Measurements from ENCODE around the gene PMAIP1. TPM values are rescaled to one million over a fixed set of nuclear protein-coding genes. Genes with fewer than 3 reads are reported as not detected.
"Not testable (repeated sequence)": the region's sequence is repeated elsewhere in the genome, so short reads cannot be mapped to it uniquely, and the experiment has no call there.

Gene PMAIP1
- total RNA-seq (10 to 100 TPM; 17.8 to 81.5 (median 20.4) TPM), total RNA-seq (8.4 to 359 (median 120) reads per million in 29 experiments)
- total RNA-seq (2013): 54.2 TPM

GRCh38 chr18:59899298-59900221 lies at the start of gene PMAIP1:
Gene PMAIP1, plus strand, starts transcription at chr18:59899996. Its CDS starts 182 bp downstream, at chr18:59900178.
- ChIA-PET POLR2A (interaction anchor here in 1 of 2 donors (0.6 to 2.3 kb wide), 5 partner anchors 10 to 47 kb away, joined by 3 to 10 read pairs (median 3); no protein-coding TSS in a partner anchor), CTCF (interaction anchor here (0.7 to 1.1 kb wide), 2 partner anchors 25 to 63 kb away, joined by 3 read pairs; no protein-coding TSS in a partner anchor)
- Histone ChIP-seq H3K36me3 (ENCODE audit: control insufficient read depth in 2 of 2, extremely low read depth in 1 of 2, insufficient read depth in 1 of 2, low read length in 1 of 2) (no peaks in the 10 kb centered on the region), H3K4me3 (ENCODE audit: control insufficient read depth in 1 of 2, extremely low read depth in 1 of 2, low read length in 1 of 2) (peak within 1 kb of the TSS; percentile 91 to 97), H3K27me3 (replicated peaks in 1 of 2; ENCODE audit: control insufficient read depth in 2 of 2, extremely low read depth in 1 of 2, insufficient read depth in 2 of 2, low read length in 1 of 2) (no peaks in the 10 kb centered on the region), H3K4me1 (ENCODE audit: control insufficient read depth in 1 of 2, extremely low read depth in 1 of 2, insufficient read depth in 2 of 2, low read length in 2 of 2) (peaks cover 7 to 21% of the 10 kb centered on the region in 2 experiments), H3K9me3 (no peaks in the 10 kb centered on the region), H3K27ac (ENCODE audit: low read length) (peak within 1 kb of the TSS; percentile 86)
- 1% methylated on average over 73 of the region's 73 CpGs for WGBS (ENCODE audit: insufficient coverage)
- H3K27me3 Mint-ChIP-seq: no peaks in the 10 kb centered on the region
- peaks cover 11% of the 10 kb centered on the region for H3K36me3 Mint-ChIP-seq
- peak; percentile 86 to 91 (median 88) for ATAC-seq (replicated peaks in 1 of 4)
- H3K9me3 Mint-ChIP-seq: no peaks in the 10 kb centered on the region
- H3K4me3 Mint-ChIP-seq: peak within 1 kb of the TSS; percentile 90 to 97 (median 95)
- peak within 1 kb of the TSS; percentile 96 for H3K27ac Mint-ChIP-seq
- peak; percentile 66 to 90 (median 77) for DNase-seq
- peaks cover 38 to 43% (median 39%) of the 10 kb centered on the region in 3 donors for H3K4me1 Mint-ChIP-seq

GRCh38 chr18:59851784-59852399 lies 47.9 kb upstream of the PMAIP1 start:
- ChIA-PET POLR2A (no interaction called here), CTCF (interaction anchor here in 1 of 2 donors (1.3 kb wide), 1 partner anchor 15 kb away, joined by 7 read pairs; no protein-coding TSS in a partner anchor)
- ATAC-seq (replicated peaks in 1 of 4): no peak
- no peak overlapping the region for H3K4me3 ChIP-seq (ENCODE audit: control insufficient read depth in 1 of 2, extremely low read depth in 1 of 2, low read length in 1 of 2)
- 91% methylated on average over 6 of the region's 8 CpGs for WGBS (ENCODE audit: insufficient coverage)
- no peaks in the 10 kb centered on the region for H3K36me3 ChIP-seq (ENCODE audit: control insufficient read depth in 2 of 2, extremely low read depth in 1 of 2, insufficient read depth in 1 of 2, low read length in 1 of 2)
- Mint-ChIP-seq H3K9me3 (no peaks in the 10 kb centered on the region), H3K27ac (no peak overlapping the region), H3K4me1 (peaks cover 9 to 15% (median 10%) of the 10 kb centered on the region in 3 donors), H3K36me3 (no peaks in the 10 kb centered on the region), H3K27me3 (no peaks in the 10 kb centered on the region), H3K4me3 (no peak overlapping the region)
- no peak overlapping the region for H3K27ac ChIP-seq (ENCODE audit: low read length)
- DNase-seq: no peak
- peaks cover 0 to 2% of the 10 kb centered on the region in 2 experiments for H3K27me3 ChIP-seq (replicated peaks in 1 of 2; ENCODE audit: control insufficient read depth in 2 of 2, extremely low read depth in 1 of 2, insufficient read depth in 2 of 2, low read length in 1 of 2)
- no peaks in the 10 kb centered on the region for H3K9me3 ChIP-seq
- H3K4me1 ChIP-seq (ENCODE audit: control insufficient read depth in 1 of 2, extremely low read depth in 1 of 2, insufficient read depth in 2 of 2, low read length in 2 of 2): peaks cover 0 to 8% of the 10 kb centered on the region in 2 experiments

GRCh38 chr18:59852548-59852947 lies 47.2 kb upstream of the PMAIP1 start:
- no peak overlapping the region for H3K4me3 ChIP-seq (ENCODE audit: control insufficient read depth in 1 of 2, extremely low read depth in 1 of 2, low read length in 1 of 2)

GRCh38 chr18:59853380-59853779 lies 46.4 kb upstream of the PMAIP1 start:
- ChIA-PET CTCF (no interaction called here), POLR2A (interaction anchor here in 1 of 2 donors (0.7 kb wide), 1 partner anchor 29 kb away, joined by 4 read pairs; no protein-coding TSS in a partner anchor)
- no peaks in the 10 kb centered on the region for H3K9me3 ChIP-seq
- no peaks in the 10 kb centered on the region for H3K27me3 ChIP-seq (replicated peaks in 1 of 2; ENCODE audit: control insufficient read depth in 2 of 2, extremely low read depth in 1 of 2, insufficient read depth in 2 of 2, low read length in 1 of 2)
- Mint-ChIP-seq H3K9me3 (no peaks in the 10 kb centered on the region), H3K27ac (no peak overlapping the region), H3K36me3 (no peaks in the 10 kb centered on the region), H3K27me3 (no peaks in the 10 kb centered on the region), H3K4me1 (peaks cover 6 to 9% (median 7%) of the 10 kb centered on the region in 3 donors), H3K4me3 (no peak overlapping the region)
- peaks cover 0 to 6% of the 10 kb centered on the region in 2 experiments for H3K4me1 ChIP-seq (ENCODE audit: control insufficient read depth in 1 of 2, extremely low read depth in 1 of 2, insufficient read depth in 2 of 2, low read length in 2 of 2)
- H3K4me3 ChIP-seq (ENCODE audit: control insufficient read depth in 1 of 2, extremely low read depth in 1 of 2, low read length in 1 of 2): no peak overlapping the region
- no peaks in the 10 kb centered on the region for H3K36me3 ChIP-seq (ENCODE audit: control insufficient read depth in 2 of 2, extremely low read depth in 1 of 2, insufficient read depth in 1 of 2, low read length in 1 of 2)
- no peak for DNase-seq
- no peak overlapping the region for H3K27ac ChIP-seq (ENCODE audit: low read length)
- 100% methylated on average over 1 of the region's 3 CpGs for WGBS (ENCODE audit: insufficient coverage)
- no peak for ATAC-seq (replicated peaks in 1 of 4)

More at GRCh38 chr18:59852548-59852947, 47.2 kb upstream of the PMAIP1 start:
- H3K36me3 ChIP-seq (ENCODE audit: control insufficient read depth in 2 of 2, extremely low read depth in 1 of 2, insufficient read depth in 1 of 2, low read length in 1 of 2): no peaks in the 10 kb centered on the region
- H3K9me3 Mint-ChIP-seq: no peaks in the 10 kb centered on the region
- H3K27ac Mint-ChIP-seq: no peak overlapping the region
- ATAC-seq (replicated peaks in 1 of 4) (no peak), DNase-seq (no peak)
- H3K27ac ChIP-seq (ENCODE audit: low read length): no peak overlapping the region
- H3K36me3 Mint-ChIP-seq: no peaks in the 10 kb centered on the region
- peaks cover 6 to 9% (median 7%) of the 10 kb centered on the region in 3 donors for H3K4me1 Mint-ChIP-seq
- no peaks in the 10 kb centered on the region for H3K27me3 Mint-ChIP-seq
- WGBS (ENCODE audit: insufficient coverage): 100% methylated on average over 1 of the region's 2 CpGs
- ChIA-PET CTCF (no interaction called here), POLR2A (no interaction called here)
- H3K4me3 Mint-ChIP-seq: no peak overlapping the region
- H3K4me1 ChIP-seq (ENCODE audit: control insufficient read depth in 1 of 2, extremely low read depth in 1 of 2, insufficient read depth in 2 of 2, low read length in 2 of 2): peaks cover 0 to 6% of the 10 kb centered on the region in 2 experiments
- H3K9me3 ChIP-seq: no peaks in the 10 kb centered on the region
- H3K27me3 ChIP-seq (replicated peaks in 1 of 2; ENCODE audit: control insufficient read depth in 2 of 2, extremely low read depth in 1 of 2, insufficient read depth in 2 of 2, low read length in 1 of 2): no peaks in the 10 kb centered on the region

- H3K27me3 ChIP-seq (replicated peaks in 1 of 2; ENCODE audit: control insufficient read depth in 2 of 2, extremely low read depth in 1 of 2, insufficient read depth in 2 of 2, low read length in 1 of 2); H3K27ac ChIP-seq (ENCODE audit: low read length); H3K4me1 ChIP-seq (ENCODE audit: control insufficient read depth in 1 of 2, extremely low read depth in 1 of 2, insufficient read depth in 2 of 2, low read length in 2 of 2); DNase-seq; H3K9me3 ChIP-seq; H3K9me3 Mint-ChIP-seq; H3K4me3 Mint-ChIP-seq; H3K4me3 ChIP-seq (ENCODE audit: control insufficient read depth in 1 of 2, extremely low read depth in 1 of 2, low read length in 1 of 2); H3K36me3 Mint-ChIP-seq; CTCF ChIA-PET; ATAC-seq (replicated peaks in 1 of 4); H3K27me3 Mint-ChIP-seq; H3K4me1 Mint-ChIP-seq; H3K27ac Mint-ChIP-seq; H3K36me3 ChIP-seq (ENCODE audit: control insufficient read depth in 2 of 2, extremely low read depth in 1 of 2, insufficient read depth in 1 of 2, low read length in 1 of 2): not testable (repeated sequence)
- WGBS (ENCODE audit: insufficient coverage): 100% methylated on average over 3 of the region's 4 CpGs
- POLR2A ChIA-PET: interaction anchor here in 1 of 2 donors (0.6 kb wide), 1 partner anchor 126 kb away, joined by 5 read pairs; no protein-coding TSS in a partner anchor
Measured at GRCh38 chr18:59853988-59854387, 45.8 kb upstream of the PMAIP1 start.

- no peak overlapping the region for H3K4me3 ChIP-seq (ENCODE audit: control insufficient read depth in 1 of 2, extremely low read depth in 1 of 2, low read length in 1 of 2)
- Mint-ChIP-seq H3K9me3 (no peaks in the 10 kb centered on the region), H3K27me3 (peaks cover 0 to 1% of the 10 kb centered on the region in 2 donors), H3K36me3 (no peaks in the 10 kb centered on the region), H3K27ac (no peak overlapping the region), H3K4me1 (no peaks in the 10 kb centered on the region), H3K4me3 (no peak overlapping the region)
- no peak overlapping the region for H3K27ac ChIP-seq (ENCODE audit: low read length)
- DNase-seq: no peak
- H3K4me1 ChIP-seq (ENCODE audit: control insufficient read depth in 1 of 2, extremely low read depth in 1 of 2, insufficient read depth in 2 of 2, low read length in 2 of 2): no peaks in the 10 kb centered on the region
- 83% methylated on average over 3 of the region's 4 CpGs for WGBS (ENCODE audit: insufficient coverage)
- H3K27me3 ChIP-seq (replicated peaks in 1 of 2; ENCODE audit: control insufficient read depth in 2 of 2, extremely low read depth in 1 of 2, insufficient read depth in 2 of 2, low read length in 1 of 2): no peaks in the 10 kb centered on the region
- H3K9me3 ChIP-seq: no peaks in the 10 kb centered on the region
- CTCF ChIA-PET: interaction anchor here in 1 of 2 donors (0.6 kb wide), 1 partner anchor 12 kb away, joined by 4 read pairs; no protein-coding TSS in a partner anchor
- no peaks in the 10 kb centered on the region for H3K36me3 ChIP-seq (ENCODE audit: control insufficient read depth in 2 of 2, extremely low read depth in 1 of 2, insufficient read depth in 1 of 2, low read length in 1 of 2)
- no peak for ATAC-seq (replicated peaks in 1 of 4)
- POLR2A ChIA-PET: no interaction called here
Measured at GRCh38 chr18:59861009-59861408, 38.8 kb upstream of the PMAIP1 start.
